C4-2B (cell line): ENCODE data around the gene NELFCD.

ENCODE experiments used
- H3K27ac ChIP-seq: fragments of 450-650 bp; 2 replicates; pipeline ENCODE4 v1.5.1; 2017
- ZFX ChIP-seq: fragments of 450-650 bp; IDR thresholded peaks from 2 replicates; pipeline ENCODE4 v1.6.1; 2017
- TF ChIP-seq, protein P1 (sequence below): fragments of 450-650 bp; conservative IDR thresholded peaks from 2 replicates; pipeline ENCODE4 v1.5.1; 2017; ENCODE audit warnings: mild to moderate bottlenecking

The NELFCD gene

DNA sequence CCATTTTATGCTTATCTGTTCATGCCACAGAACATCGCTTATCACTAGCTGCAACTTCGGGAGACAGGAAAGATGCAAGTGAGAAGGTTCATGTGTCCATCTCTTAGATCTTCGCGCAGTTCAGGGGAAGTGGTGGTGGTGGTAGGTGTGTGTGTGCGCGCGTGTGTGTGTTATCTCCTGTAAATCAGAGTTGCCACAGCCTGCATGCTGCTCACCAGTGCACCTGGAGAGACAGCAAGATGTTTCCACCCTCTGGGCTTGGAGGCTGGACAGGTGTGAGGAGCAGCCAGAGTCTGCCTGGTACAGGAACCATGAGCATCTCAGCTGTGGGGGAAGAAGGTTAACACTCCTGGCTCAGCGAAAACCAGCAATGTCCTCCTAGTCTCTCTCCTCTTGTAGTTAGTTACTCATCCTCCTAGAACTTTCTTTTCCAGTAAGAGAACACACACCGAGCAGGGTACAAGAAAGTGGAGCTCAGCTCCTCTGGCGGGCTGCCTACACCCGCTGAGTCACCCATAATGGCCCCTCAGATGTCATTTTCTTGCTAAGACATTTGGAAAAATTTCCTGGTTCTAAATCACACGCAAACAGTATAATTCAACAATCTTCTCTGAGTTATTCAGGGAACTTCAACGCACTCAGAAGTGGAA, 33.0 kb downstream of the NELFCD start:
- TF ChIP-seq, protein P1, sequence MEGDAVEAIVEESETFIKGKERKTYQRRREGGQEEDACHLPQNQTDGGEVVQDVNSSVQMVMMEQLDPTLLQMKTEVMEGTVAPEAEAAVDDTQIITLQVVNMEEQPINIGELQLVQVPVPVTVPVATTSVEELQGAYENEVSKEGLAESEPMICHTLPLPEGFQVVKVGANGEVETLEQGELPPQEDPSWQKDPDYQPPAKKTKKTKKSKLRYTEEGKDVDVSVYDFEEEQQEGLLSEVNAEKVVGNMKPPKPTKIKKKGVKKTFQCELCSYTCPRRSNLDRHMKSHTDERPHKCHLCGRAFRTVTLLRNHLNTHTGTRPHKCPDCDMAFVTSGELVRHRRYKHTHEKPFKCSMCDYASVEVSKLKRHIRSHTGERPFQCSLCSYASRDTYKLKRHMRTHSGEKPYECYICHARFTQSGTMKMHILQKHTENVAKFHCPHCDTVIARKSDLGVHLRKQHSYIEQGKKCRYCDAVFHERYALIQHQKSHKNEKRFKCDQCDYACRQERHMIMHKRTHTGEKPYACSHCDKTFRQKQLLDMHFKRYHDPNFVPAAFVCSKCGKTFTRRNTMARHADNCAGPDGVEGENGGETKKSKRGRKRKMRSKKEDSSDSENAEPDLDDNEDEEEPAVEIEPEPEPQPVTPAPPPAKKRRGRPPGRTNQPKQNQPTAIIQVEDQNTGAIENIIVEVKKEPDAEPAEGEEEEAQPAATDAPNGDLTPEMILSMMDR: no peak
- TF ChIP-seq ZFX: no peak
- no peak overlapping the region for H3K27ac ChIP-seq

DNA sequence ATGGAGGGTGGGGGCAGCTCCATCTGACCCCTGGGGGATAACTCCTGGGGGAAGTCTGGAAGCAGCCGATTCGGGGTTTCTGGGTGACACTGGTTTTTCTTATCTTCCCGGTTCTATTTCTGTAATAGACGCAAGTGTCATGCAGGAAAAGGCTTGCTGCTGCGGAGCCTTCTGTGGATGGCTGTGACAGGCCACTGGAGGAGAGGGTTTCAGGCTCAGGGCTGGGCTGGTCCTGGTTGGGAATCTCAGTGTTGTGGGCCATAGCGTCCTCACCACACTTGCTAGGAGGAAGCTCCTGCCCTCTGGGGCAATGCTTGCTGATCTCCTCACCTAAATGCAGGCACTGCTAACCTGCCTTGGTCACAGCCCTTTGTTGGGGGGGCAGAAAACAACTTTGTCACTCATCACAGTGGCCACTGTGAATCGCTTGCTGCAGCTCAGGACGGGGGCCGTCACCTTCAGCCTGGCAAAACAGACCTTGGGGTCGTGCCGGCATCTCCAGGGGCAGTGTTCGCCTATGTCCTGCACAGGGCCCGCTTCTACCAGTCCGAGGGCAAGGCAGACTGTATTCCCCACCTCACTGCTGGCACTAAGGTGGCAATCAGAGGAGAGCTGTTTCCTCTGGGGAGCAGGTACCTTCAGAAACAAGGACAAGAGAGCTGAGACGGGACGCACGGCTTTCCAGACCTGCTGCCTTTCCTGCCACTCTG, 33.8 kb downstream of the NELFCD start:
- no peak for TF ChIP-seq ZFX
- TF ChIP-seq, protein P1: no peak
- H3K27ac ChIP-seq: no peak overlapping the region

DNA sequence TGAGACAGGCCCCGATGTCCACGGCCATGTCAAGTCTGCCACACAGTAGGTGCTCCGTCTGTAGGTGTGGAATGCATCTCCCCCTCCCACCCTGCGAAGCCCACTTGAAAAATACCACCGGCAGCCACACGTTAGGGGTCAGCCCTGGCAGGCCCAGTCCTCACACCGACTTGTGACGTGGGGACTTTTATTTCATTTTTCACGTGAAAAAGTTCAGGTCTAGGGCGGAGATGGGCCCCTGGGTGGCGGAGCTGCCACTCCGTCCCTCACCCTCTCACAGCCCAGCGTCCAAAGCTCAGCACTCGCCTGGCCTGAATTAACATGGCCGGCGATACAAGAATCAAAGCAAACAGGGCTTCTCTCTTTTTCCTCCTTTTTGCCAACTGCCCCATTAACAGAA, 34.4 kb downstream of the NELFCD start:
- no peak overlapping the region for H3K27ac ChIP-seq
- TF ChIP-seq ZFX: no peak
- TF ChIP-seq, protein P1: no peak

DNA sequence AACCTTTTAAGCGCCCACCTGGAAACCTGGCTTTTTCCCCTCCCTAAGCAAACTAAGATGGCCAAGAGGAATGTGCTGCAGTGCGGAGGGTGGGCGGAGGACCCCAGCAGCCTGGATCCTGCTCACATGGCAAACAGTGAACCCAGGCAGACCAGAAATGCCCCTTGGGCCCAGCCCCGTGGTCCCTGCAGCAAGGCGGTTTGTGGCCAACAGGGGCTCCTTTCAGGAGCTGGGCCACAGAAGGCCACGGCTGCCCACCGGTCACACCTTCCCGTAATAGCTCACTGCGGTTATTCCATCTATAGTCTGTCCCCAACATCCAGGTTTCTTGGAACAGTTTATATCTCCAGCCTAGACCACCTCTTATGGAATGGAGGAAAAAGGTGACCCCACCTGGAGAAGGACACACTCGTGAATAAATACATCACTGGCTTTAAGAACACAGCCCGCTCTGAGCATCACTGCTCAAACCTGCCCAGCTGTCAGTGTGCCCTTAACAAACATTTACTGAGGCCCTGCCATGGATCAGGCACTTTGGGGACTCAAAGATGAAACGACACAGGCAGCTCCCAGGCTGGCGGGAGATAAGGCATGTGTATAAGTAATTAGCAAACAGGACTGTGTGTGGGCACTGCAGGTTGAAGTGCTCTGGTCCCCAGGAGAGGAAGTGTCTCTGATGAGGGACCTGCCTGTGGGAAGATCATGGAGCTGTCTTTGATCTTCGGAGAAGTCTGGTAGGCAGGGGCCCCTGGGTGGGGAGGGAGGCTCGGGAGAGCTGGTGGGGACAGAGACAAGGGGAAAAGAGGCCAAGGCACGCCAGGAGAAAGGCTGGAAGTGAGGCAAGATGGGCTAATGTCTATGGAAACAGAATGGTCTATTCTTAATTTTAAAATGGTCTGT, 35.0 kb downstream of the NELFCD start:
- no peak for TF ChIP-seq ZFX
- TF ChIP-seq, protein P1: no peak

DNA sequence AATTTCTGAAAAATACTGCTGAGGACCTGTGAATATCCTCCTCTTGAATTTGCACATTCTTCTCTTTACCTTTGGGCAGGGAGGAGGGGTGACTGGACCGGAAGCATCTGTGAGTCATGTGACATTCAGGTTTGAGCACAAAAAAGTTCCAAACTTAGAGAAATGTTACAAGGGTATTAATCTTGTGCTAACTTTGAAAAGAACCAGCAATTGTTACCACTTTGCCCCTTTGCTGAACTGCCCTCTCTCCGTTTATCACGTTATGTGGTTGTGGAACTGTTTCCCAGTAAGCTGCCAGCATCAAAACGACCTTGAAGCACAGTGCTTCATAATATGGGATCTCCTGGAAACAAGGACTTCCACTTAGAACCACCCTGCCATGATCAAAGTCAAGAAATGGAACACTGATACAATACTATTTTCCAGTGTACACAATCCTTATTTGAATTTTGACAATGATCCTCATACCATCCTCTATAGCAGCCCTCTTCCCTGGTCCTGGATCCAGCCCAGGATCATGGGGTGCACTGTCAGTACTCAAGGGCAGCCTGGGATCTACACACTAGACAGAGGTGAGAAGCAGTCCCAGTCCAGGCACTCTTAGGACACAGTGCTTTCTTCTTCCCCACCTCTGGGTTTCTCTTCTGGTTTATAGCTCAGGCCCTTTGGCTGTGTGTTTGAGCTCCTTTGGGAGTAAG, 35.9 kb downstream of the NELFCD start:
- TF ChIP-seq ZFX: no peak
- TF ChIP-seq, protein P1: no peak
- H3K27ac ChIP-seq: no peak overlapping the region

More for the DNA sequence above, 35.0 kb downstream of the NELFCD start:
- no peak overlapping the region for H3K27ac ChIP-seq

DNA sequence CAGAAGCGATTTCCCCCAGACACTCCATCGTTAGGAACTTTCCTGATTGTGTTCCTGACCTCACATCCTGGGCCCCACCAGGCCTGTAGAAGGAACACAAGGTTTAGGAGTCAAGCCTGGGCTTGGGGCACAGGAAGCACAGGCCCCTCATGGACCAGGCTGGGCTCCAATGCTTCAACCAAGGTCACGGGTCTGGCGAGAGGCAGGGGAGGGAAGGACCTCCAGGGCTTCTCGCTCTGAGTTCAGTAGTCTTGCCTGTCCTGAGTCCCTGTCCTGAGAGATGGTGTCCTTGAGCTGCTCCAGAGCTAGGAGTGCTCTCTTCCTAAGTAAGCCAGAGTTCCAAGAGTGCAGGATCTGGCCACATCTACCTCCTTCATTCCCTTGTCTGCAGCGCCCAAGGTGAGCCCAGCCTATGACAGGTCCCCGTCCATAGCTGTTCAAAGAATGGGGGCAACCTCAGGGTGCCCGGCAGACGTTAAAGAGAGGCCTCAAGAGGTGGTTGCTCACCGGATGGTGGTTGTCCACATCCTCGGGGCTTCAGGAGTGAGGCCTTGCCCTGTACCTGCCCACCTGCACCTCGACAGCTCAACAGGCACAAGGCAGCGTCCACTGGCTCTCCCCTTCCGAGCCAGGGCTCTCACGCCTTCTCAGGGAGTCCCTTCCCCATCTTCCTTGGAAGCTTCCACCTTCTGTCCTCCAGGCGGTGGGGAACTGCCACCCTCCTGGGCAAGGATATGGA, 36.6 kb downstream of the NELFCD start:
- no peak overlapping the region for H3K27ac ChIP-seq
- TF ChIP-seq ZFX: no peak
- TF ChIP-seq, protein P1: no peak
